ENCODE data around the gene ADGRV1. TPM values are rescaled to one million over a fixed set of nuclear protein-coding genes. Genes with fewer than 3 reads are reported as not detected.

The ADGRV1 gene
- total RNA-seq, 1 experiment from 2014 or later, result 64.8 TPM

DNA sequence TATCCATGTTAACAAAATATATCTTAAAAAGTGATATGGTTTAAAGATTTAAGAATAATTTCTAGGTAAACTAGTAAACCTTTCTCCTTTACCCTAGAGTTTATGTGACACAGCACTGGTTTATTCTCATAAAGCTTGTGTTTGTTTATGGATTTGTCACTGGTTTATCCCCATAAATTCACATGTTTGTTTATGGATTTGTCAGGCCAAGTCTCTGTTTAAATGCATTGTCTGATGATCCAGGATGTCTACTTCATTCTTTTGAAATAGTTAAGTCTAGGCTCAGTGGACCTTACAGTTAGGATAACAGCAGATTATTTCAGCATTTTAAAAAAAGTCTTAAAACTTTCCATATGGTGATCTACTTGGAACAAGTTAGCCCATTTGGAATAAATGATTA, 490.5 kb downstream of the ADGRV1 start:
- Histone ChIP-seq H2BK15ac (ENCODE audit: low read depth, low read length) (no peak overlapping the region), H3K27me3 (ENCODE audit: insufficient read depth, low read length) (no peaks in the 10 kb centered on the region), H3K79me1 (ENCODE audit: insufficient read depth, low read depth, low read length, poor library complexity, severe bottlenecking) (no peaks in the 10 kb centered on the region), H4K91ac (ENCODE audit: insufficient read length, low read depth, low read length) (no peak overlapping the region), H2BK5ac (ENCODE audit: insufficient read length, low read length) (no peak overlapping the region), H2AFZ (ENCODE audit: low read length) (no peak overlapping the region), H3K79me2 (ENCODE audit: insufficient read depth, low read length) (no peaks in the 10 kb centered on the region), H3K18ac (ENCODE audit: insufficient read length, low read depth, low read length) (no peak overlapping the region), H4K8ac (replicated peaks; ENCODE audit: insufficient read length, low read depth, low read length) (no peak overlapping the region), H2AK5ac (ENCODE audit: insufficient read length, low read length) (no peak overlapping the region), H3K9ac (ENCODE audit: extremely low read depth, insufficient read length, low read length) (no peak overlapping the region), H3K4me1 (ENCODE audit: insufficient read depth, low read length) (no peaks in the 10 kb centered on the region), H3T11ph (ENCODE audit: low read length) (no peak overlapping the region), H3K4ac (ENCODE audit: low read depth, low read length) (no peak overlapping the region), H2BK120ac (ENCODE audit: low read depth, low read length, poor library complexity, severe bottlenecking) (no peak overlapping the region), H3K9me3 (ENCODE audit: control insufficient read depth, low read depth, low read length) (no peaks in the 10 kb centered on the region), H4K20me1 (ENCODE audit: control insufficient read depth, insufficient read depth, insufficient read length) (no peaks in the 10 kb centered on the region), H2BK20ac (ENCODE audit: low read depth, low read length, poor library complexity, severe bottlenecking) (no peak overlapping the region), H2BK12ac (ENCODE audit: insufficient read length, low read depth, low read length) (no peak overlapping the region), H4K5ac (ENCODE audit: insufficient read length, low read depth, low read length) (no peak overlapping the region), H3K27ac (ENCODE audit: insufficient read length, low read depth, low read length) (no peak overlapping the region), H3K4me2 (ENCODE audit: insufficient read depth, insufficient read length, low read length) (no peak overlapping the region), H3K23ac (ENCODE audit: insufficient read length, low read depth, low read length) (no peak overlapping the region), H3K14ac (ENCODE audit: insufficient read depth, low read length) (no peak overlapping the region), H3K56ac (ENCODE audit: insufficient read length, low read depth, low read length) (no peak overlapping the region), H3K23me2 (ENCODE audit: insufficient read length, low read depth, low read length, poor library complexity, severe bottlenecking) (no peaks in the 10 kb centered on the region)
- H3K4me3 Mint-ChIP-seq, result no peak overlapping the region
- no peak for DNase-seq
- H3K27ac Mint-ChIP-seq, result no peak overlapping the region
- peaks cover 17 to 24% of the 10 kb centered on the region in 2 experiments for H3K4me1 Mint-ChIP-seq
- TF ChIP-seq, protein P1, sequence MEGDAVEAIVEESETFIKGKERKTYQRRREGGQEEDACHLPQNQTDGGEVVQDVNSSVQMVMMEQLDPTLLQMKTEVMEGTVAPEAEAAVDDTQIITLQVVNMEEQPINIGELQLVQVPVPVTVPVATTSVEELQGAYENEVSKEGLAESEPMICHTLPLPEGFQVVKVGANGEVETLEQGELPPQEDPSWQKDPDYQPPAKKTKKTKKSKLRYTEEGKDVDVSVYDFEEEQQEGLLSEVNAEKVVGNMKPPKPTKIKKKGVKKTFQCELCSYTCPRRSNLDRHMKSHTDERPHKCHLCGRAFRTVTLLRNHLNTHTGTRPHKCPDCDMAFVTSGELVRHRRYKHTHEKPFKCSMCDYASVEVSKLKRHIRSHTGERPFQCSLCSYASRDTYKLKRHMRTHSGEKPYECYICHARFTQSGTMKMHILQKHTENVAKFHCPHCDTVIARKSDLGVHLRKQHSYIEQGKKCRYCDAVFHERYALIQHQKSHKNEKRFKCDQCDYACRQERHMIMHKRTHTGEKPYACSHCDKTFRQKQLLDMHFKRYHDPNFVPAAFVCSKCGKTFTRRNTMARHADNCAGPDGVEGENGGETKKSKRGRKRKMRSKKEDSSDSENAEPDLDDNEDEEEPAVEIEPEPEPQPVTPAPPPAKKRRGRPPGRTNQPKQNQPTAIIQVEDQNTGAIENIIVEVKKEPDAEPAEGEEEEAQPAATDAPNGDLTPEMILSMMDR (conservative IDR thresholded peaks at IDR 0.05), result no peak
- H3K27me3 Mint-ChIP-seq (ENCODE audit: low read depth), result no peaks in the 10 kb centered on the region
- peaks cover 2 to 9% of the 10 kb centered on the region in 2 experiments; a peak in 4 of 5 replicates for H3K9me3 Mint-ChIP-seq
- H3K36me3 Mint-ChIP-seq (ENCODE audit: insufficient read depth in 1 of 3, low read depth in 3 of 3), result peaks cover 9 to 16% (median 11%) of the 10 kb centered on the region in 3 experiments

Measured in H9 (cell line).